Adrenal gland (tissue), 5 donors: Measurements from ENCODE around the gene MTCP1.

Experiments
- CTCF ChIP-seq, 6 experiments: fragments of 450-650 bp in 4 of 6; fragments of 200-600 bp in 2 of 6; sonication (generic) in 1 of 6; IDR thresholded peaks; 1 replicate in 5 of 6; 2 replicates in 1 of 6; pipeline versions ENCODE4 v1.5.1 to v1.8.0; 2016 to 2021; ENCODE audit warnings: antibody characterized with exemption in 6 of 6, mild to moderate bottlenecking in 2 of 6, moderate library complexity in 1 of 6
- POLR2A ChIP-seq, 2 donors: fragments of 450-650 bp; IDR thresholded peaks; one replicate each; pipeline ENCODE4 v1.6.1; 2017; ENCODE audit warnings: antibody characterized with exemption in 2 of 2, mild to moderate bottlenecking in 2 of 2, moderate library complexity in 1 of 2
- donor health status: DM: no; HTN: no; CAD: no.

GRCh38 chrX:155026420-155026726 is 44.6 kb downstream of the MTCP1 start:
- TF ChIP-seq POLR2A (IDR thresholded peaks at IDR 0.05): no peak
- TF ChIP-seq CTCF (IDR thresholded peaks at IDR 0.05): no peak
